ENCODE data around the gene TMEM117.

GRCh38 chr12:44223736-44224135 lies 387.9 kb downstream of the TMEM117 start:
- no peak for TF ChIP-seq NFYA (IDR thresholded peaks at IDR 0.05; ENCODE audit: borderline replicate concordance, low read depth, low read length)
- TF ChIP-seq YY1 (IDR thresholded peaks at IDR 0.05; ENCODE audit: low read depth, low read length), result no peak
- no peak for TF ChIP-seq USF1 (IDR thresholded peaks at IDR 0.05; ENCODE audit: borderline replicate concordance, extremely low read length, insufficient read depth, low read depth, low read length)
- TF ChIP-seq NFYB (IDR thresholded peaks at IDR 0.05; ENCODE audit: insufficient read depth, low read depth, low read length), result no peak
- no peak for TF ChIP-seq EP300 (IDR thresholded peaks at IDR 0.05; ENCODE audit: borderline replicate concordance in 1 of 2, control insufficient read depth in 1 of 2, low read depth in 2 of 2, low read length in 2 of 2)
- TF ChIP-seq KLF5 (IDR thresholded peaks at IDR 0.05; ENCODE audit: partially characterized antibody), result no peak
- TF ChIP-seq CTCF (IDR thresholded peaks at IDR 0.05 in 2 of 3, conservative IDR thresholded peaks at IDR 0.05 in 1 of 3; ENCODE audit: control insufficient read depth in 2 of 3, extremely low read depth in 1 of 3, insufficient read depth in 1 of 3, low read depth in 3 of 3, low read length in 3 of 3), result no peak
- TF ChIP-seq SP1 (IDR thresholded peaks at IDR 0.05; ENCODE audit: low read depth, low read length), result no peak
- TF ChIP-seq, protein P1, sequence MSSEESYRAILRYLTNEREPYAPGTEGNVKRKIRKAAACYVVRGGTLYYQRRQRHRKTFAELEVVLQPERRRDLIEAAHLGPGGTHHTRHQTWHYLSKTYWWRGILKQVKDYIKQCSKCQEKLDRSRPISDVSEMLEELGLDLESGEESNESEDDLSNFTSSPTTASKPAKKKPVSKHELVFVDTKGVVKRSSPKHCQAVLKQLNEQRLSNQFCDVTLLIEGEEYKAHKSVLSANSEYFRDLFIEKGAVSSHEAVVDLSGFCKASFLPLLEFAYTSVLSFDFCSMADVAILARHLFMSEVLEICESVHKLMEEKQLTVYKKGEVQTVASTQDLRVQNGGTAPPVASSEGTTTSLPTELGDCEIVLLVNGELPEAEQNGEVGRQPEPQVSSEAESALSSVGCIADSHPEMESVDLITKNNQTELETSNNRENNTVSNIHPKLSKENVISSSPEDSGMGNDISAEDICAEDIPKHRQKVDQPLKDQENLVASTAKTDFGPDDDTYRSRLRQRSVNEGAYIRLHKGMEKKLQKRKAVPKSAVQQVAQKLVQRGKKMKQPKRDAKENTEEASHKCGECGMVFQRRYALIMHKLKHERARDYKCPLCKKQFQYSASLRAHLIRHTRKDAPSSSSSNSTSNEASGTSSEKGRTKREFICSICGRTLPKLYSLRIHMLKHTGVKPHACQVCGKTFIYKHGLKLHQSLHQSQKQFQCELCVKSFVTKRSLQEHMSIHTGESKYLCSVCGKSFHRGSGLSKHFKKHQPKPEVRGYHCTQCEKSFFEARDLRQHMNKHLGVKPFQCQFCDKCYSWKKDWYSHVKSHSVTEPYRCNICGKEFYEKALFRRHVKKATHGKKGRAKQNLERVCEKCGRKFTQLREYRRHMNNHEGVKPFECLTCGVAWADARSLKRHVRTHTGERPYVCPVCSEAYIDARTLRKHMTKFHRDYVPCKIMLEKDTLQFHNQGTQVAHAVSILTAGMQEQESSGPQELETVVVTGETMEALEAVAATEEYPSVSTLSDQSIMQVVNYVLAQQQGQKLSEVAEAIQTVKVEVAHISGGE (CRISPR knock-in tag; IDR thresholded peaks at IDR 0.05), result no peak
- no peak for TF ChIP-seq NFIC (IDR thresholded peaks at IDR 0.05; ENCODE audit: low read depth, low read length)
- no peak for TF ChIP-seq MXI1 (IDR thresholded peaks at IDR 0.05; ENCODE audit: low read depth, low read length)
- no peak for TF ChIP-seq SRF (IDR thresholded peaks at IDR 0.05; ENCODE audit: low read depth in 2 of 2, low read length in 2 of 2)
- TF ChIP-seq RCOR1 (conservative IDR thresholded peaks at IDR 0.05; ENCODE audit: low read depth, low read length), result no peak
